Activated T-cell treated with anti-CD3 and anti-CD28 coated beads, Interleukin-2, amount 50 U/mL, for 48 hours (primary cell): ENCODE data around the gene LYZL1.
"Not testable (repeated sequence)": the region's sequence is repeated elsewhere in the genome, so short reads cannot be mapped to it uniquely, and the experiment has no call there.

Experiments used
- DNase-seq, 2 experiments: peaks; one replicate each; pipeline ENCODE4 v3.0.0-alpha.2; 2020

The LYZL1 gene

GRCh38 chr10:29265210-29265768, 23.6 kb upstream of the LYZL1 start:
- no peak for DNase-seq

- DNase-seq, result no peak
Observed at GRCh38 chr10:29266641-29267040, 22.2 kb upstream of the LYZL1 start.

- DNase-seq, result no peak
Observed at GRCh38 chr10:29268011-29268410, 20.9 kb upstream of the LYZL1 start.

- DNase-seq, result no peak
Observed at GRCh38 chr10:29269486-29269885, 19.4 kb upstream of the LYZL1 start.

- no peak for DNase-seq
Observed at GRCh38 chr10:29270883-29271282, 18.0 kb upstream of the LYZL1 start.

GRCh38 chr10:29271877-29272276, 17.0 kb upstream of the LYZL1 start:
- no peak for DNase-seq

GRCh38 chr10:29273478-29273877, 15.4 kb upstream of the LYZL1 start:
- DNase-seq, result no peak

GRCh38 chr10:29276251-29276850, 12.5 kb upstream of the LYZL1 start:
- no peak for DNase-seq

GRCh38 chr10:29277296-29277695, 11.6 kb upstream of the LYZL1 start:
- no peak for DNase-seq

- DNase-seq, result no peak
Observed at GRCh38 chr10:29279779-29280487, 8.9 kb upstream of the LYZL1 start.

GRCh38 chr10:29280488-29280840, 8.4 kb upstream of the LYZL1 start:
- DNase-seq, result no peak

- DNase-seq, result no peak
Observed at GRCh38 chr10:29285624-29286051, 3.2 kb upstream of the LYZL1 start.

- no peak for DNase-seq
Observed at GRCh38 chr10:29287635-29288034, 1.2 kb upstream of the LYZL1 start.

GRCh38 chr10:29291561-29291960, 2.7 kb downstream of the LYZL1 start:
- not testable (repeated sequence) for DNase-seq

- not testable (repeated sequence) for DNase-seq
Observed at GRCh38 chr10:29292406-29292805, 3.5 kb downstream of the LYZL1 start.

GRCh38 chr10:29295813-29296212, 6.9 kb downstream of the LYZL1 start:
- no peak for DNase-seq

- DNase-seq, result no peak
Observed at GRCh38 chr10:29297678-29298077, 8.8 kb downstream of the LYZL1 start.

- no peak for DNase-seq
Observed at GRCh38 chr10:29301359-29301910, 12.6 kb downstream of the LYZL1 start.

- no peak for DNase-seq
Observed at GRCh38 chr10:29302499-29302898, 13.6 kb downstream of the LYZL1 start.

- DNase-seq, result peak; percentile 39 to 43
Observed at GRCh38 chr10:29304264-29304994, 15.6 kb downstream of the LYZL1 start.

- DNase-seq, result no peak
Observed at GRCh38 chr10:29304995-29305335, 16.1 kb downstream of the LYZL1 start.

- no peak for DNase-seq
Observed at GRCh38 chr10:29306688-29307087, 17.8 kb downstream of the LYZL1 start.

GRCh38 chr10:29308142-29308541, 19.3 kb downstream of the LYZL1 start:
- not testable (repeated sequence) for DNase-seq

- DNase-seq, result no peak
Observed at GRCh38 chr10:29309465-29309864, 20.6 kb downstream of the LYZL1 start.
